GM18951 (cell line): Measurements from ENCODE around the gene FNBP1L.
"Not testable (repeated sequence)": the region's sequence is repeated elsewhere in the genome, so short reads cannot be mapped to it uniquely, and the experiment has no call there.

ENCODE experiments used
- POLR2A ChIP-seq: IDR thresholded peaks from 4 replicates; pipeline ENCODE4 v1.6.1; 2011; ENCODE audit warnings: mild to moderate bottlenecking; ENCODE audit not compliant: insufficient read length, insufficient read depth; ENCODE audit errors: extremely low read depth
- in situ Hi-C: fragments of 300-500 bp; cut with MboI; formaldehyde crosslinking; loops from one replicate; pipeline ENCODE4 v1.12.0; 2022; ENCODE audit warnings: low sequenced_read_pairs, mixed read lengths, inconsistent platforms; ENCODE audit not compliant: unreplicated experiment

The FNBP1L gene

GRCh38 chr1:93450321-93450720 is 2.4 kb downstream of the FNBP1L start:
- no peak for TF ChIP-seq POLR2A
- in situ Hi-C loops = no loop called here

GRCh38 chr1:93453911-93454310 is 6.0 kb downstream of the FNBP1L start:
- no peak for TF ChIP-seq POLR2A
- in situ Hi-C loops = no loop called here

- in situ Hi-C loops = no loop called here
- no peak for TF ChIP-seq POLR2A
Observed at GRCh38 chr1:93459126-93459525, 11.2 kb downstream of the FNBP1L start.

- TF ChIP-seq POLR2A = no peak
- in situ Hi-C loops = no loop called here
Observed at GRCh38 chr1:93461236-93461635, 13.3 kb downstream of the FNBP1L start.

- in situ Hi-C loops = no loop called here
- TF ChIP-seq POLR2A = no peak
Observed at GRCh38 chr1:93463960-93464359, 16.0 kb downstream of the FNBP1L start.

GRCh38 chr1:93465371-93466082 is 17.6 kb downstream of the FNBP1L start:
- in situ Hi-C loops = not testable (repeated sequence)

GRCh38 chr1:93467606-93468005 is 19.7 kb downstream of the FNBP1L start:
- in situ Hi-C loops = no loop called here

GRCh38 chr1:93468662-93469061 is 20.7 kb downstream of the FNBP1L start:
- TF ChIP-seq POLR2A = no peak
- in situ Hi-C loops = no loop called here

More at GRCh38 chr1:93467606-93468005, 19.7 kb downstream of the FNBP1L start:
- no peak for TF ChIP-seq POLR2A

- in situ Hi-C loops = not testable (repeated sequence)
Observed at GRCh38 chr1:93469223-93469622, 21.3 kb downstream of the FNBP1L start.

- no peak for TF ChIP-seq POLR2A
- in situ Hi-C loops = no loop called here
Observed at GRCh38 chr1:93471284-93471683, 23.4 kb downstream of the FNBP1L start.

- TF ChIP-seq POLR2A = no peak
- in situ Hi-C loops = no loop called here
Observed at GRCh38 chr1:93471911-93472310, 24.0 kb downstream of the FNBP1L start.

GRCh38 chr1:93474321-93474720 is 26.4 kb downstream of the FNBP1L start:
- in situ Hi-C loops = no loop called here
- no peak for TF ChIP-seq POLR2A

GRCh38 chr1:93475681-93476080 is 27.8 kb downstream of the FNBP1L start:
- TF ChIP-seq POLR2A = no peak

GRCh38 chr1:93479133-93479745 is 31.3 kb downstream of the FNBP1L start:
- in situ Hi-C loops = not testable (repeated sequence)

More at GRCh38 chr1:93475681-93476080, 27.8 kb downstream of the FNBP1L start:
- in situ Hi-C loops = no loop called here

- in situ Hi-C loops = not testable (repeated sequence)
Observed at GRCh38 chr1:93481899-93482298, 34.0 kb downstream of the FNBP1L start.

- no peak for TF ChIP-seq POLR2A
- in situ Hi-C loops = no loop called here
Observed at GRCh38 chr1:93483200-93483599, 35.3 kb downstream of the FNBP1L start.
